Naive B cell (primary cell): ENCODE data around the gene FCSK. TPM values are rescaled to one million over a fixed set of nuclear protein-coding genes. Genes with fewer than 3 reads are reported as not detected.
A peak's percentile ranks its signal among the peaks of the same experiment; 100 is the strongest.

Experiments used
- ATAC-seq, 2 donors: fragments of 150-1000 bp; cut with Tn5 transposase; 2 replicates each; pipeline ENCODE4 v1.10.0; 2021; ENCODE audit warnings: low read depth in 2 of 2, mild to moderate bottlenecking in 2 of 2, moderate library complexity in 2 of 2
- DNase-seq: peaks from one replicate; pipeline ENCODE4 v3.0.0; 2022
- H3K27ac Mint-ChIP-seq, 6 donors: one replicate each; pipeline ENCODE4 v1.8.0; 2020 to 2022; ENCODE audit warnings: mild to moderate bottlenecking in 6 of 6, mixed read lengths in 6 of 6, moderate library complexity in 5 of 6, inconsistent platforms in 2 of 6
- H3K27me3 Mint-ChIP-seq, 3 donors: one replicate each; pipeline ENCODE4 v1.8.0; 2021 to 2022; ENCODE audit warnings: mixed read lengths in 3 of 3, mild to moderate bottlenecking in 1 of 3
- H3K36me3 Mint-ChIP-seq, 2 donors: one replicate each; pipeline ENCODE4 v1.8.0; 2020 to 2022; ENCODE audit warnings: mixed read lengths in 2 of 2, inconsistent platforms in 1 of 2, mild to moderate bottlenecking in 1 of 2
- H3K4me1 Mint-ChIP-seq, 3 donors: one replicate each; pipeline ENCODE4 v1.8.0; 2020 to 2022; ENCODE audit warnings: mixed read lengths in 3 of 3, inconsistent platforms in 1 of 3, mild to moderate bottlenecking in 1 of 3, moderate library complexity in 1 of 3
- H3K4me3 Mint-ChIP-seq, 8 donors: one replicate each; pipeline ENCODE4 v1.8.0; 2020 to 2022; ENCODE audit warnings: mild to moderate bottlenecking in 8 of 8, mixed read lengths in 8 of 8, moderate library complexity in 8 of 8, inconsistent platforms in 2 of 8
- H3K9me3 Mint-ChIP-seq, 7 donors: one replicate each; pipeline ENCODE4 v1.8.0; 2020 to 2022; ENCODE audit warnings: mixed read lengths in 7 of 7, mild to moderate bottlenecking in 5 of 7, inconsistent platforms in 2 of 7, moderate library complexity in 1 of 7
- polyA plus RNA-seq, 6 donors: library from polyadenylated mRNA; unstranded; fragments of 300-500 nt; fragmentation: Illumina TruSeq; gene quantifications; one replicate each; pipeline ENCODE4 v1.2.3, GENCODE V29; 2021; ENCODE audit warnings: low read depth in 6 of 6

The FCSK gene
- polyA plus RNA-seq, 6 donors from 2014 or later, result 2.5 to 5.8 (median 4.7) TPM

DNA sequence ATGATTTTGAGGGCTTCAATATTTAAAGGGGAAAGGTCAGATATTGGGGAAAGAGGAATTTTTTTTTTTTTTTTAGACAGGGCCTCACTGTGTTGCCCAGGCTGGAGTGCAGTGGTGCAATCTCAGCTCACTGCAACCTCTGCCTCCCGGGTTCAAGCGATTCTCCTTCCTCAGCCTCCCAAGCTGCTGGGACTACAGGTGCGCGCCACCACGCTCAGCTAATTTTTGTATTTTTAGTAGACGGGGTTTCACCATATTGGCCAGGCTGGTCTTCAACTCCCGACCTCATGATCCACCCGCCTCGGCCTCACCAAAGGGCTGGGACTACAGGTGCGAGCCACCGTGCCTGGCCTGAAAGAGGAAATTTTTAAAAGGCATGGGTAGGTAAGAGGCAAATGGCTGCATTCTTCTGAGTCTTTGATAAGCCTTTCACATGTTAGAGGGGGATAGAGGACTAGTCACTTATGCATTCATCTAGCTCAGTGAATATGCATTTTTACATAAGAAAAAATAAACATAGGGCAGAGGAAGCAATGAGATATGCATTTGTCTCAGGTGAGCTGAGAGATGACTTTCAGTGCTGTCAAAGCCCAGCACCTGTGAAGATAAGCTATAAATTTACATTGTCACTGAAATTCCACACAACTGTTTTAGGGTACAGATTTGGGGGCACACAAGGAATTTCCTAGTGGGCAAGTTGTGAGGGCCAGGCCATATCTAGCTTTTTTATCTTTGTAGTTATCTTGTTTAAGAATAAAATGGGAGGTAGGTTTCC, 1.1 kb upstream of the FCSK start:
- ATAC-seq (no peak), DNase-seq (no peak)
- no peaks in the 10 kb centered on the region for H3K9me3 Mint-ChIP-seq
- peaks cover 5 to 33% (median 12%) of the 10 kb centered on the region in 3 donors for H3K4me1 Mint-ChIP-seq
- H3K27ac Mint-ChIP-seq, result peak overlapping the region; percentile 51 to 96 (median 88)
- H3K36me3 Mint-ChIP-seq, result no peaks in the 10 kb centered on the region
- H3K27me3 Mint-ChIP-seq, result peaks cover 0 to 4% (median 0%) of the 10 kb centered on the region in 3 donors
- H3K4me3 Mint-ChIP-seq, result peak overlapping the region; percentile 90 to 96 (median 94)

DNA sequence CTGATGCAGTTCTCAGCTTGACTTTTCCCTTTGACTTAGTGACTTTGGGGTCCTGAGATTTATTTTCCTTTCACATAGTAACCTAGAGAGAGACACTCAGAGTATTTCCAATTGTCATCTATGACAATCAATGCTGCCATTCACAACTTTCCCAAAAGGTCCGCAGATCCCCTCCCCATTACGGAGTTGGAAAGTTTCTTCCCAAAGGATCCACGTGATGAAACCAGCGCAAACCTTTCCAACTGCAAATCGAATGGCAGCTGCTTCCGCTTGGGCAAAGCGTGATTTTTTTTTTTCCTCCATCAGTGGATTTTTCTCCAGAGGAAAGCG, 538 bp upstream of the FCSK start:
- peaks cover 5 to 33% (median 12%) of the 10 kb centered on the region in 3 donors for H3K4me1 Mint-ChIP-seq
- H3K36me3 Mint-ChIP-seq, result no peaks in the 10 kb centered on the region
- no peaks in the 10 kb centered on the region for H3K9me3 Mint-ChIP-seq
- no peak for ATAC-seq
- no peak for DNase-seq
- H3K27ac Mint-ChIP-seq, result peak overlapping the region; percentile 84 to 98 (median 91)
- H3K4me3 Mint-ChIP-seq, result peak overlapping the region; percentile 90 to 96 (median 94)
- peaks cover 0 to 4% (median 0%) of the 10 kb centered on the region in 3 donors for H3K27me3 Mint-ChIP-seq

DNA sequence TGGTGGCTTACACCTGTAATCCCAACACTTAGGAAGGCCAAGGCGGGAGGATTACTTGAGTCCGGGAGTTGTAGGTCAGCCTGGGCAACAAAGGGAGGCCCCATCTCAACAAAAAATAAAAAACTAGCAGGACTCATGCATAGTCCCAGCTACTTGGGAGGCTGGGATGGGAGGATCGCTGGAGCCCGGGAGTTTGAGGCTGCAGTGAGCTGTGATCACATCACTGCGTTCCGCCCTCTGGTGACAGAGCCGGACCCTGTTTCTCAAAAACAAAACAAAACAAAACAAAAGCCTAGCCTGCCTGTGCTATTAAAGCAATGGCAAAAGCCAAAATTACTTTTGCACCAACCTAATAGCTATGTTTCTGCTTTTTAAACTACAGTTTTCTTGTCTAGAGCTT, 1.5 kb downstream of the FCSK start:
- H3K9me3 Mint-ChIP-seq, result no peaks in the 10 kb centered on the region
- ATAC-seq, result no peak
- H3K4me3 Mint-ChIP-seq, result peak overlapping the region in 7 of 8 donors; percentile 90 to 96 (median 93)

DNA sequence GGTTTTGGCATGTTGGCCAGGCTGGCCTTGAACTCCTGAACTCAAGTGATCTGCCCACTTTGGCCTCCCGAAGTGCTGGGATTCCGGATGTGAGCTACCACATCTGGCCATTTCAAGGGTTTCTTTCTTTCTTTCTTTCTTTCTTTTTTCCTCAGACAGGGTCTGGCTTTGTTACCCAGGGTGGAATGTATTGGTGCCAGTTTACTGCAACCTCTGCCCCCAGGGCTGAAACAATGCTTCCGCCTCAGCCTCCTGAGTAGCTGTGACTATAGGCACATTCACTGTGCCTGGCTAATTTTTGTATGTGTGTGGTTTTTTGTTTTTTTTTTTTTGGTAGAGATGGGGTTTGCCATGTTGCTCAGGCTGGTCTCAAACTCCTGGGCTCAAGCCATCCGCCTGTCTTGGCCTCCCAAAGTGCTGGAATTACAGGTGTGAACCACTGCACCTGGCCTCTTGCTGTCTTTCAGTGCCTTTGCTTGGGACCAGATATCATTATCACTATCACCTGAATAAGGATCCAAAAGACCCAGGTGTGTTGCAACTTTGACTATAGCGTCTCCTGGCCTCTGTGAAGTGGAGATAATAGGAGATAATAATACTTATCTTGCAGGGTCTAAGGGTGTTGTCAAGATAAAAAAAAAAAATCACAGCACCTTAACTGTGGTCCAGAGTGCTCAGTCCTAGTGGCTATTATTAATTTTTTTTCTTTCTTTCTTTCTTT, 3.2 kb downstream of the FCSK start:
- Mint-ChIP-seq H3K4me3 (peak overlapping the region in 1 of 8 donors; percentile 96), H3K27ac (peak overlapping the region in 3 of 6 donors; percentile 53 to 79 (median 59))

More for the DNA sequence above, 1.5 kb downstream of the FCSK start:
- Mint-ChIP-seq H3K27me3 (peaks cover 0 to 4% (median 0%) of the 10 kb centered on the region in 3 donors), H3K36me3 (no peaks in the 10 kb centered on the region), H3K27ac (peak overlapping the region in 2 of 6 donors; percentile 92 to 93), H3K4me1 (peaks cover 5 to 30% (median 12%) of the 10 kb centered on the region in 3 donors)
- no peak for DNase-seq

DNA sequence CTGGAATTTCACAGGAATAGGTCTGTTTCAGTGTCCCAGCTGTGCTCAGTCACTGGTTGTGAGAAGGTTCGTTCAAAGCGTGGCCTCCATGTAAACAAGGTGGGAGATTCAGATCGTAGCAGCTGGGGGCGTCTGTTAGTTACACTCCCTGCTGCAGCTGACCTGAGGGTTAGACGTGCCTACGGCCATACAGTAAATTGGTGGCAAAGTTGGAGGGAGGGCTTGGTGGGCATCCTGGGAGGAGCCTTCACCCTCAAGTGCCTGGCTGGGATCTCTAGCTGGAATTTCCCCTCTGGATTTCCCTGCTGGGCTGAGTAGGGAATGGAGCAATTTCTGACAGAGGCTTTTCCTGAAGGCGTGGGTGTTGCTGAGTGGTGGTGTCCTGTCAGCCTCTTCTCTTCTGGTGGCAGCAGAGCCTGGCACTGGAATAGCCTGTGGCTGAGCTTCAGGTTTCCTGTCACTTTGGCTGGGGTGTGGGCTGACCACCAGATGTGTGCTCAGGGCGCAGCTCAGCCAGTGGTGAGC, 6.4 kb downstream of the FCSK start:
- no peaks in the 10 kb centered on the region for H3K27me3 Mint-ChIP-seq
- H3K9me3 Mint-ChIP-seq, result no peaks in the 10 kb centered on the region
- H3K36me3 Mint-ChIP-seq, result no peaks in the 10 kb centered on the region
- peaks cover 0 to 6% (median 0%) of the 10 kb centered on the region in 3 donors for H3K4me1 Mint-ChIP-seq
- DNase-seq, result no peak
- ATAC-seq, result no peak
- no peak overlapping the region for H3K4me3 Mint-ChIP-seq
- peak overlapping the region in 1 of 6 donors; percentile 26 for H3K27ac Mint-ChIP-seq

More for the DNA sequence above, 3.2 kb downstream of the FCSK start:
- DNase-seq, result no peak
- H3K27me3 Mint-ChIP-seq, result peaks cover 0 to 2% (median 0%) of the 10 kb centered on the region in 3 donors
- no peaks in the 10 kb centered on the region for H3K36me3 Mint-ChIP-seq
- H3K4me1 Mint-ChIP-seq, result peaks cover 5 to 30% (median 10%) of the 10 kb centered on the region in 3 donors
- ATAC-seq, result no peak
- no peaks in the 10 kb centered on the region for H3K9me3 Mint-ChIP-seq

DNA sequence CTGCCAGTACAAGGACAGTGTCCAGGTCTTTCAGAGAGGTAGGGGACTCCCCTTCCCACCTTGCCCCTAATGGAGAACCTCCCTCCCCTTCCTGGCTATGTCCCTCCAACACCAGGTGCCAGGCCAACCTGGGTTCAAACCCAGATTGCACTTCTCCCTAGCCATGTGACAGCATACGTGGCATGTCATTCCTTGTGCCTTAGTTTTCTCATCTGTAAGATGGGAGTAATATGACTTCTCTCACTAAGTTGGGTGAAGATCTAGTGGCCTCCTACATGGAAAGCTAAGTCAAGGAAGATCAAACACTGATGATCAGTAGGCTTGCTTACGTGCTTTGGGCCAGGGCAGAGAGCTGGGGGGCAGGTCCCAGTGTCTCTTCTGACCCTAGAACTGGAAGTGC, 8.8 kb downstream of the FCSK start:
- no peak for ATAC-seq
- Mint-ChIP-seq H3K4me3 (no peak overlapping the region), H3K27me3 (no peaks in the 10 kb centered on the region)

DNA sequence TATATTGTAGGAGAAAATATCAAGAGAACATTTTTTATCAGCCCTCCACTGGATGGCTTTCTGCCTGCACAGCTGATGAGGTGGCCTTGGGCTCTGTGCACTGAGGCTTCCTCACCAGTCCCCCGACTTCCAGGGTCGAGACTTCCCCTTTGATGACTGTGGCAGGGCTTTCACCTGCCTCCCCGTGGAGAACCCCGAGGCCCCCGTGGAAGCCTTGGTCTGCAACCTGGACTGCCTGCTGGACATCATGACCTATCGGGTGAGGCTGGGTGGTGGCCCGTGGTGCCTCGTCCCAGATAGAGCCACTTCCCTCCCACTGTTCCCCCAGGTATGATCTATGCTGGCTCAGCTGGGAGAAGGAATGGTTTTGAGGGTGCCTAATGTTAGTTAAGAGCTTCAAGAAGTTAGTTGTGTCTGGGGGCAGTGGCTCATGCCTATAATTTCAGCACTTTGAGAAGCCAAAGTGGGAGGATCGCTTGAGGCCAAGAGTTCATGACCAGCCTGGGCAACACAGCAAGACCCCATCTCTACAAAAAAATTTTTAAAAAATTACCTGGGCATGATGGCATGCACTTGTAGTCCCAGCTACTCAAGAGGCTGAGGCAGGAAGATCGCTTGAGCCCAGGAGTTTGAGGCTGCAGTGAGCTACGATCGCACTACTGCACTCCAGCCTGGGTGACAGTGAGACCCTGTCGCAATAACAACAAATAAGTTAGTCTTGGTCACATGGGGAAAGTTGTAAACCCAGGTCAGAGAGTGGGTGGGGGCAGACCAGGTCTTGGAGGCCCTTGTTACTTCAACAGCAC, 11.8 kb downstream of the FCSK start:
- no peaks in the 10 kb centered on the region for H3K4me1 Mint-ChIP-seq

More for the DNA sequence above, 8.8 kb downstream of the FCSK start:
- no peak overlapping the region for H3K27ac Mint-ChIP-seq
- H3K9me3 Mint-ChIP-seq, result no peaks in the 10 kb centered on the region
- H3K36me3 Mint-ChIP-seq, result no peaks in the 10 kb centered on the region
- no peak for DNase-seq
- no peaks in the 10 kb centered on the region for H3K4me1 Mint-ChIP-seq

DNA sequence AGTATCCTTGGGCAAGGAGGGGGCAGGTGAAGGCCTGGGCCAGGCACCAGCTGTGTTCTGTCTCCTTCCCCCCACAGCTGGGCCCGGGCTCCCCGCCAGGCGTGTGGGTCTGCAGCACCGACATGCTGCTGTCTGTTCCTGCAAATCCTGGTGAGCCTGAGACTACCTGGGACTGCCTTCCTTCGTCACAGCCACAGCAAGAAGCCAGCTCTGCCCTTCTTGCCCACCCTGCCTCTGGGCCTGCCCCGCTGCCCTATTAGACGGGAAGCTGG, 12.3 kb downstream of the FCSK start:
- H3K27me3 Mint-ChIP-seq, result no peaks in the 10 kb centered on the region
- DNase-seq (no peak), ATAC-seq (no peak)
- no peaks in the 10 kb centered on the region for H3K9me3 Mint-ChIP-seq
- no peaks in the 10 kb centered on the region for H3K36me3 Mint-ChIP-seq
- no peaks in the 10 kb centered on the region for H3K4me1 Mint-ChIP-seq
- peak overlapping the region in 1 of 6 donors; percentile 36 for H3K27ac Mint-ChIP-seq
- no peak overlapping the region for H3K4me3 Mint-ChIP-seq

More for the DNA sequence above, 11.8 kb downstream of the FCSK start:
- no peak for ATAC-seq
- H3K36me3 Mint-ChIP-seq, result no peaks in the 10 kb centered on the region
- no peak overlapping the region for H3K4me3 Mint-ChIP-seq
- H3K27ac Mint-ChIP-seq, result peak overlapping the region in 1 of 6 donors; percentile 36
- no peaks in the 10 kb centered on the region for H3K27me3 Mint-ChIP-seq
- H3K9me3 Mint-ChIP-seq, result no peaks in the 10 kb centered on the region
- DNase-seq, result no peak

DNA sequence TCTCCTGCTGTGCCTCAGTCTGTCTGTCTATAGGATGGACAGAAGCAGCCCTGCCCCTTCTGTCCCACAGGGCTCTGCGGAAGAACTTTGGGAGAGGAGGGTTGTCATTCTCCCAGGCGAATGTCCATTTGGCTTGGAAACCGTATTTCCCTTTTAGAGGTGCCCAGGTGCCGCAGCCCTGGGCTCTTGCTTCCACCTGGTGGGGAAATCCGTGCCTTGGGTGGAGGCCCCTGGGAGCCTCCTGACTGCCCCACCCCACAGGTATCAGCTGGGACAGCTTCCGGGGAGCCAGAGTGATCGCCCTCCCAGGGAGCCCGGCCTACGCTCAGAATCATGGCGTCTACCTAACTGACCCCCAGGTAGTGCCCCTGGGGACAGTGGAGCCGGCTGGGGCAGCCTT, 12.7 kb downstream of the FCSK start:
- no peak overlapping the region for H3K27ac Mint-ChIP-seq
- no peak overlapping the region for H3K4me3 Mint-ChIP-seq
- no peak for DNase-seq
- no peak for ATAC-seq
- H3K27me3 Mint-ChIP-seq, result no peaks in the 10 kb centered on the region
- H3K4me1 Mint-ChIP-seq, result no peaks in the 10 kb centered on the region
- H3K36me3 Mint-ChIP-seq, result no peaks in the 10 kb centered on the region
- H3K9me3 Mint-ChIP-seq, result no peaks in the 10 kb centered on the region

DNA sequence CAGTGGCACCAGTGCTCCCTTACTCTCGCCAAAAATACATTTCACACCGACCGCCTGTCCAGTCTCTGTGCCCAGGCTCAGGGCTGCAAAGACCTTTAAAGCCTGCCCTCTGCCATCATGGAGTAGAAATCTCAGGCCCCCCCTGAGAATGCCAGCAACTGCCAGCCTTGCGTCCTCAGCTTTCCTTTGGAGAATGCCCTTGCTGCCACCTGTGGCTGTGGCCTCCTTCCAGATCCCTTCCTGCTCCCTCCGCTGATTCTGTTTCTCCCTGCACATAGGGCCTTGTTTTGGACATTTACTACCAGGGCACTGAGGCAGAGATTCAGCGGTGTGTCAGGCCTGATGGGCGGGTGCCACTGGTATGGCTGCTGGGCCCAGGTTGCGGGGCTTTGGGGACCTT, 13.2 kb downstream of the FCSK start:
- Mint-ChIP-seq H3K4me3 (no peak overlapping the region), H3K27me3 (no peaks in the 10 kb centered on the region), H3K9me3 (no peaks in the 10 kb centered on the region), H3K4me1 (no peaks in the 10 kb centered on the region), H3K36me3 (no peaks in the 10 kb centered on the region), H3K27ac (peak overlapping the region in 1 of 6 donors; percentile 88)
- no peak for DNase-seq
- ATAC-seq, result no peak

DNA sequence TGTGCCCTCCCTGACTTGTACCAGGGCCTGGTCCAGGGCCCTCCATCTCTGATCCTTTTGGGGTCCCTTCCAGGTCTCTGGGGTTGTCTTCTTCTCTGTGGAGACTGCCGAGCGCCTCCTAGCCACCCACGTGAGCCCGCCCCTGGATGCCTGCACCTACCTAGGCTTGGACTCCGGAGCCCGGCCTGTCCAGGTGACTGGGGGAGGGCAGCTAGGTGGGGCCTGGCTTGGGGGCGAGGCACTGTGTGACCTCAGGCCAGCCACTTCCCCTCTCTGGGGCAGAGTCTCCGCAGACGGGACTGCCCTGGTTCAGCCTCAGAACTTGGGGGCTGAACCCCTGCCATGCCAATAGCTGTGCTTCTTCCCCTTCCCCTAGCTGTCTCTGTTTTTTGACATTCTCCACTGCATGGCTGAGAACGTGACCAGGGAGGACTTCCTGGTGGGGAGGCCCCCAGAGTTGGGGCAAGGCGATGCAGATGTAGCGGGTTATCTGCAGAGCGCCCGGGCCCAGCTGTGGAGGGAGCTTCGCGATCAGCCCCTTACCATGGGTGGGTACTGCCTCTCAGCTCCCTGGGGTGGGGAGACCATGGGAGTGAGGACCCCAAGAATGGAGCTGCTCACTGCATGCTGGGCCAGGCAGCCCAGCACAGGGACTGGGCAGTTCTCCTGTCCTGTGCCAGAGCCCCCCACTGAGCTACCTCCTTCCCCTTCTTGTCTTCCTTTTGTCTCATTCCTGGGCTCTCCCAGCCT, 14.6 kb downstream of the FCSK start:
- ATAC-seq, result no peak
- H3K36me3 Mint-ChIP-seq, result no peaks in the 10 kb centered on the region
- H3K4me3 Mint-ChIP-seq, result no peak overlapping the region
- peaks cover 0 to 3% (median 0%) of the 10 kb centered on the region in 3 donors for H3K4me1 Mint-ChIP-seq
- H3K9me3 Mint-ChIP-seq, result no peaks in the 10 kb centered on the region
- no peaks in the 10 kb centered on the region for H3K27me3 Mint-ChIP-seq
- no peak for DNase-seq
- H3K27ac Mint-ChIP-seq, result peak overlapping the region in 1 of 6 donors; percentile 37

DNA sequence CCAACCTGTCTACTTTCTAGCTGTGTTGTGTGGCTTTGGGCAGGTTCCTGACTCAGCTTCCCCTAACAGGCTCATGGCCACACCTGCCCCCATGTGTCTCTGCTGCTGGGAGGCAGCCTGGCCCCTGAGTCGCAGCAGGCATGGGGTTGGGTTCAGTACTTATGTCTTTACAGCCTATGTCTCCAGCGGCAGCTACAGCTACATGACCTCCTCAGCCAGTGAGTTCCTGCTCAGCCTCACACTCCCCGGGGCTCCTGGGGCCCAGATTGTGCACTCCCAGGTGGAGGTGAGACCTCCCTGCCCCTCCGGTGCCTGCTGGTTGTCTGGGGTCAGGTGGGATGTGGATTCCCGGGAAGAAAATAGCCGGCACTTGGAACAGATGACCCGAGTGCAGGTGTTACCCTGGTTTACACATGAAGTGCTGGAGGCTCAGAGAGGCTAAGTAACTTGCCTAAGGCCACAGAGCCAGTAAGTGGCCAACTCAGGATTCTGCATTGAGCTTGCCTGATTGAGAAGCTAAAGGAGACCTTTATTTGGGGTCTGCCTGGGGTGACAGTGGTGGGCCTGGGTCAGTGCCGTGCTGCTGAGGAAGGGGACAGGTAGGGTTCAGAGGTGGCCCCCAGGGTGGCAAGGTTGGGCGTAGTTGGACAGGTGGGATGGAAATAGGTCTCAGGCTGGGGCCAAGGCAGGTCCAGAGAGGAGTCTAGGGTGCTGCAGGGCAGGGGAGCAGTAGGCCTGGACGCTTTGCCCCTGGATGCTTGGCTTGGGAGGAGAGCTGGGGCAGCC, 15.9 kb downstream of the FCSK start:
- Mint-ChIP-seq H3K36me3 (no peaks in the 10 kb centered on the region), H3K27me3 (no peaks in the 10 kb centered on the region), H3K4me1 (peaks cover 0 to 3% (median 0%) of the 10 kb centered on the region in 3 donors), H3K27ac (peak overlapping the region in 1 of 6 donors; percentile 78), H3K9me3 (no peaks in the 10 kb centered on the region), H3K4me3 (no peak overlapping the region)
- ATAC-seq (no peak), DNase-seq (no peak)
